Measurements from ENCODE around the gene YARS2.

DNA sequence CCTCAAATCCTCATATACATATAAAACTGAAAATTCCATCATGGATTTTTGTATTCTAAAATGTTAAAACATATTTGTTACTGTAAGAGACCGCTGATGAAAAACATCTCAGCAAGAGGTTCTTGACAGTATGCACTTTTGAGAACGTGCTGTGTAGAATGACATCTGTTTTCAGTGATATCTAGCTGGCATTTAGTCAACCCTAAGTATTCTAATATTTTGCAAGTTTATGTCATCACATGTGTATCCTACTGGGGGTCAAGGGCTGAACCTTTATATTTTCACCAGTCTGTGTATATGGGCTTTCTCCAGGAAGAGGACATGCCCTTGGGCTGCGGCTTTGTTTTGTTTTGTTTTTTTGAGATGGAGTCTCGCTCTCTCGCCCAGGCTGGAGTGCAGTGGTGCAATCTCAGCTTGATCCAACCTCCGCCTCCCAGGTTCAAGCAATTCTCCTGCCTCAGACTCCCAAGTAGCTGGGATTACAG is 22.0 kb upstream of the YARS2 start:
- TF ChIP-seq HNRNPL (IDR thresholded peaks at IDR 0.05; ENCODE audit: low read depth, low read length) (no peak), HLTF (IDR thresholded peaks at IDR 0.05) (no peak), ZNF431 (CRISPR knock-in tag; IDR thresholded peaks at IDR 0.05) (no peak), RBM22 (IDR thresholded peaks at IDR 0.05; ENCODE audit: low read depth, low read length, poor library complexity, severe bottlenecking) (no peak), HSF4 (CRISPR knock-in tag; IDR thresholded peaks at IDR 0.05; ENCODE audit: borderline replicate concordance) (no peak)
- TF ChIP-seq, protein P1, sequence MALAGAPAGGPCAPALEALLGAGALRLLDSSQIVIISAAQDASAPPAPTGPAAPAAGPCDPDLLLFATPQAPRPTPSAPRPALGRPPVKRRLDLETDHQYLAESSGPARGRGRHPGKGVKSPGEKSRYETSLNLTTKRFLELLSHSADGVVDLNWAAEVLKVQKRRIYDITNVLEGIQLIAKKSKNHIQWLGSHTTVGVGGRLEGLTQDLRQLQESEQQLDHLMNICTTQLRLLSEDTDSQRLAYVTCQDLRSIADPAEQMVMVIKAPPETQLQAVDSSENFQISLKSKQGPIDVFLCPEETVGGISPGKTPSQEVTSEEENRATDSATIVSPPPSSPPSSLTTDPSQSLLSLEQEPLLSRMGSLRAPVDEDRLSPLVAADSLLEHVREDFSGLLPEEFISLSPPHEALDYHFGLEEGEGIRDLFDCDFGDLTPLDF (CRISPR knock-in tag; IDR thresholded peaks at IDR 0.05), result no peak

All from K562 (cell line).